ENCODE data around the gene ZNF445.
"Not testable (repeated sequence)": the region's sequence is repeated elsewhere in the genome, so short reads cannot be mapped to it uniquely, and the experiment has no call there.

ZNF445 gene

GRCh38 chr3:44478606-44479094 lies 1.2 kb upstream of the ZNF445 start:
- no peak overlapping the region for H3K4me3 ChIP-seq
- H3K27ac ChIP-seq, result no peak overlapping the region

DNA sequence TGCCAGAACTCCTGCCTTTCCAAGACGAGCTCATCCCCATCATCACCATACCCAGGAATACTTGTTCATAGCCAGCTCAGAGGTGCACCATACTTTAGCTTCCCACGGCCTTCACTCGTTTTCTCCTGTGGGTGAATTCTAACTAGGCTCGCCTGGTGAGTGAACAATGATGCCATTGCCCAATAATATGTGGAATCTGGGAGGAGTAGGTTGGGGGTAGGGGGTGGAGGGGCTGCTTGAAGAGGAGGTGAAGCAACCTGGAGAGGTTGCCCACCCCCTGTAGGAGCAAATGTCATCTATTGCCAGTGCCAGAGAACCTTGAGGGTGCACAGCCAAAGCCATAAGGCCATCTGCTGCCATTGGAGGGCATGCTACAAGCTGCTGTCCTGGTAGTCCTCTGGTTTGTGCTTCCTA lies 592 bp upstream of the ZNF445 start:
- peak overlapping the region in 9 of 21 experiments; percentile 65 to 90 (median 80) for H3K27ac ChIP-seq

DNA sequence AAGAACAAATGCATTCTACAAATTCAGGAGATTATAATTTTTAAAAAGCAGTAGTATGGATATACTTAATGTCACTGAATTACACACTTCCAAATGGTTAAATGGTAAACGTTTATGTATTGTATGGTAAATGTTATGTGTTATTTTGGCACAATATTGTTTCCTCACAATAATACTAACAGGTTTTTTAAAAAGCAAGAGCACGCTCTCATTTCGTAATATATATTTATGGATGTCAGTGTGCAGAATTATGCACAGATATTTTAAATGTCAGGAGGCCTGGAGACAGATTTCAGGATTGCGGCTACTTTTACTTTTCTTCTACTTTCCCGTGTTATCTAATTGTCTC lies 533 bp downstream of the ZNF445 start:
- peak overlapping the region in 19 of 21 experiments; percentile 57 to 91 (median 80) for H3K27ac ChIP-seq
- peak overlapping the region; percentile 64 to 92 (median 75) for H3K4me3 ChIP-seq

More for the DNA sequence above, 592 bp upstream of the ZNF445 start:
- H3K4me3 ChIP-seq, result peak overlapping the region; percentile 64 to 92 (median 75)

DNA sequence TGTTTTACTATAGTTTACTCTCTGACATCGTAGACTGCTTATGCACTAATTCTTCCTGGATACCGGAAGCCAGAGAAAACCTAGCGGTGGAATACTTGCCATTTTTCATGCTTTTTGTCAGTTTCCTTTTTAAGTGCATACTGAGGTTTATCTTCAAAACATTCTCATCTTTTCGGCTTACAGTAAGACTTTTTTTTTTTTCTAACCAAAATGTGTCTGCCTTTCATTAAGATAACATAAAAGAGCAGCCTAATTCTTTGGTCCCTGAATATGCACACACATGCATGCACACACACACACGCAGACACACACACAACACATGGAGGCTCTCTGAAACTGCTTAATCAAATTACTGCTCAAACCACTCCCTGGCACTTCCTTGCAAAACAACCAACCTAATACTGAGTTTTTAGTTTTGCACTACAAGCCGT lies 1.3 kb downstream of the ZNF445 start:
- Histone ChIP-seq H3K27ac (peak overlapping the region in 3 of 21 experiments; percentile 16 to 87 (median 74)), H3K4me3 (peak overlapping the region in 5 of 7 experiments; percentile 64 to 92 (median 80))

- H3K4me3 ChIP-seq, H3K27ac ChIP-seq: not testable (repeated sequence)
Observed at GRCh38 chr3:44474886-44475285, 2.6 kb downstream of the ZNF445 start.

DNA sequence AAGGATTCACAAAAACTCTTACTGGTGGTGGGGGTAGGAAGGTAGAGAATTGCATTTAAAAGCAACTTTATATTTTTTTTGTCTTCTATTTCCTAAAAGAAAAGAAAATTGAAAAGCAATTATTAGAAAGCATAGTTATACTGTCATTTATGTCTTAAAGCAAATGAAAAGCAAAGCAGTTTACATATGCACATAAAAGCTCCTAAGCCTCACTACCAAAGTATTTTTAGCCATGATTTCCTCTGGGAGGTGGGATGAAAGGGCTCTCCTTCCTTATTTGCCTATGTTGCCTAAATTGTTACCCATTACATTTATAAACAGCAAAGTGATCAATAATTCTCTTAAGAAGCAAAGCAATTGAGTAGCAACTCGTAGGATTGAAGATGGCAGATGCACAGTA lies 7.0 kb downstream of the ZNF445 start:
- Histone ChIP-seq H3K4me3 (no peak overlapping the region), H3K27ac (no peak overlapping the region)

DNA sequence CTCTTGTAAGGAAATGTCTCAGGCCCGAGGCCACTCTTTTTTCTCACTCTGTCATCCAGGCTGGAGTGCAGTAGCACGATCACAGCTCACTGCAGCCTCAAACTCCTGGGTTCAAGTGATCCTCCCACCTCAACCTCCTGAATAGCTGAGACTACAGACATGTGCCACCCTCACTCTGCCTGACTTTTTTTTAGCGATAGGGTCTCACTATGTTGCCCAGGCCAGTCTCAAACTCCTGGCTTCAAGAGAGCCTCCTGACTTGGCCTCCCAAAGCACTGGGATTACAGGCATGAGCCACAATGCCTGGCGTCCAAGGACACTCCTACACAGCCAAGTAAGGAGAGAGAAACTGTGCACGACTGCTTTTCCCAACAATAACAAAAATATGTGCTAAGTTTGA lies 7.6 kb downstream of the ZNF445 start:
- H3K27ac ChIP-seq, result no peak overlapping the region
- no peak overlapping the region for H3K4me3 ChIP-seq

DNA sequence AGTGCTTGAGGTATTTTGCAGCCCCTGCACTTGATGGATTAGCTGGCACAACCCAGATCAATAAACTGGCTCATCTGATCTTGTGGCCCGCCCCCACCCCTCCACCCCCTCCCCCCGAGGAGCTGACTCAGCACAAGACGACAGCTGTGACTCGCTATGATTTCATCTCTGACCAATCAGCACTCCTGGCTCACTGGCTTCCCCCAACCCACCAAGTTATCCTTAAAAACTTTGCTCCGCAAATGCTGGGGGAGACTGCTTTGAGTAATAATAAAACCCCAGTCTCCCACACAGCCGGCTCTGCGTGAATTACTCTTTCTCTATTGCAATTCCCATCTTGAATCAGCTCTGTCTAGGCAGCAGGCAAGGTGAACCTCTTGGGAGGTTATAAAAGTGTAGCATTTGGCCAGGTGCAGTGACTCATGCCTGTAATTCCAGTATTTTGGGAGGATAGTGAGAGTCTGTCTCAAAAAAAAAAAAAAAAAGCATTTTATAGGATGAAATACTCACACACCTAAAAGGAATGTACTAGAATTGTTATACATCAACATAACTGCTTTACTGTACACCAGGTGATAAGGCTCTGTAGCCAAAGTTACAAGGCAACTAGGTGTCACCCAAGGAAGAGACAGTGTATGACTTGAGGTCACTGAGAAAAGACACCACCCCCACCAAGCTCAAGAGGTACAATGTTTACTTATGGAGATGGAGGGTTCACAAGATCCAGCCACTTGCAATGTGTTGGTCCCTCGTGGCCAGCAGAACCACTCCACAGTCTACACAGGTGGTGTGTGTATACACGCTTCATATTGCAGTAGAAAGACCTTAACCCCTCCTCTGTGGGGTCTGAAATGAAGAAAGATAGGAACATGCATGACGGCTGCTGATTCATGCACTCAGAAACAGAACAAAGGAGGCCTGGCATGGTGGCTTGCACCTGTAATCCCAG lies 8.6 kb downstream of the ZNF445 start:
- Histone ChIP-seq H3K27ac (no peak overlapping the region), H3K4me3 (no peak overlapping the region)

GRCh38 chr3:44468099-44468537 lies 9.4 kb downstream of the ZNF445 start:
- not testable (repeated sequence) for H3K27ac ChIP-seq, H3K4me3 ChIP-seq

DNA sequence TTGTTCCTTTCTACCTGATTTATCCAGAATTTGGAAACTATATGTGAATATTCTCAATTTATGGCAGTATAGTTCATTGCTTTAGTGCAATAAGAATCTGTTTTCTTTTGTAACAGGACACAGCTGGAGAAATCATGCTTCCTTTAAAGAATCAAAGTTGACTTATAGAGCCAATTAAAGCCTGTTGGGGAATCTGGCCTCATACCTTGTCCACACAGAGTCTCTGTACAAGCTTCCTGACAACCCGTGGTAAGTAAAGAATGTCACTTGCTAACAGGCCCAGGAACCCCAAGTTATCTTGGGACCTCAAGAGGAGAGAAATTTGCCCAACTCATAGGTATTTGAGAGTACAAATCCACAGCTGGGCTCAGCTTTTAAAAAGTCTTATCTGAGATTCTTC lies 10.2 kb downstream of the ZNF445 start:
- H3K4me3 ChIP-seq, result no peak overlapping the region
- no peak overlapping the region for H3K27ac ChIP-seq

- H3K27ac ChIP-seq, H3K4me3 ChIP-seq: not testable (repeated sequence)
Observed at GRCh38 chr3:44464920-44465319, 12.6 kb downstream of the ZNF445 start.

DNA sequence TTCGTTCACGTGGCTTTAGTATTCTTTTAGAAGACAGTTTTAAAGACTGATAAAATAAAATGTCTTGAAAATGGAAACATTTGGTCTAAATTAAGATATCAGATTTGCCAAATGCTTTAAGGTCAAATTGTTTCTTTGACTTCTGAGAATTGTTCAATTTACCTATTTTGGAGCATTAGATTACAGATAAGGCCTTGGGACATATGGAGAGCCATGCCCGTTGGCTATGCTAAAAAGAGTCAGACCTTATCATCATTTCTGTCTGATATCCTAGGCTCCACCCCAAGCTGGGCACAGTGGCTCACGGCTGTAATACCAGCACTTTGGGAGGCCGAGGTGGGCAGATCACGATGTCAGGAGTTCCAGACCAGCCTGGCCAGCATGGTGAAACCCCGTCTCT lies 13.0 kb downstream of the ZNF445 start:
- no peak overlapping the region for H3K27ac ChIP-seq
- H3K4me3 ChIP-seq, result no peak overlapping the region

DNA sequence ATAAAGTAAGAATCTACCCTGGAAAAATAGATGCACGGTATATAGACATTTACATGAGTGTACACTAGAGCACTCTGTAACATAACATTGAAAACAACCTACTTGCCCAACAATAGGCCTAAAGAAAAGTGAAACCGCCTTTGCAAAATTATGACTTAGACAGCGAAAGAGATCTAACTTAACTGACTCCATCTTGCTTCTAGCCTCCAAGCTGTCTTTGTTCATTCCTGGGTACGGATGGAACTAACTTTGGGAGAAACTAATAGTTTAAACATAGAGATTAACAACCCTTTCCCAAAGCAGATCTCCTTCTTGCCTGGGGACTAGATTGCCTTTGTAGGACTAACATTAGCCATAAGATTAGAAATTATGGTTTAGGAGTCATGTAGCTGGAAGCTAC lies 17.4 kb downstream of the ZNF445 start:
- H3K27ac ChIP-seq, H3K4me3 ChIP-seq: not testable (repeated sequence)

DNA sequence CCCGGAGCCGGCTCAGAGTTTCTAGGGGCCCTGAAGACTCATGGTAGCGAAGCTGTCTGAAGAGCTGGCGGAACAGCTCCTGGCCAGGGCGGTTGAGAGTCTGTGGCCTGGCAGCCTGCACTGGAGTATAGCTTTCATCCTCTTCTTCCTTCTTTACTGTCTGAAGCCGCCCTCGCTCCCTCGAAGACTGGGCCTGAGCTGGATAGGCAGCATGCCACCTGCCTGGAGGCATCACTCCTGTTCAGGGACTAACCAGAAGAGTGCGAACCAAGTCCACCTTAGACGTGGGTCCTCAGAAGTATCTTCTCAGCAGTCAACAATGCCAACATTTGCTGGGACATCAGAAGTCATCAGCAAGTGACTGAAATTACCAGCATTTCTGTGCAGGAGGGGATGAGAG lies 22.2 kb downstream of the ZNF445 start:
- Histone ChIP-seq H3K27ac (no peak overlapping the region), H3K4me3 (no peak overlapping the region)

GRCh38 chr3:44454258-44454657 lies 23.2 kb downstream of the ZNF445 start:
- Histone ChIP-seq H3K4me3 (no peak overlapping the region), H3K27ac (no peak overlapping the region)

DNA sequence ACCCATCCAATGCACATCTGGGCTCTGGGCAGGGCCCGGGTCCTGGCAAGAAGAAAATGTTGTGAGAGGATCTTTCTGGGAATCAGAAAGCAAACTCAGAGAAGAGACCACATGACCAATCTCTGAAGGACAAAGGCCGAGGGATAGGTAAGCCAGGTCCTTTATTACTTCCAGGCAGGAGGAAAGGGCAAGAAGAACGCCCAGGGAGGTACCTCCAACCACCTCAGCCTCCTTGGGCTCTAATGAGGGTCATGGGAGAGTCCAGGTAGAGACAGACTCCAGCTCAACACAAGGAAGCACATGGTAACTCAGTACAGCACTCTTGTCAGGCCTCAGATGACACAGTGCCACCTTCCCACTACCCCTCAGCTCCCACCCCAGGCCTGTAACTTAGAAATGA lies 26.0 kb downstream of the ZNF445 start:
- Histone ChIP-seq H3K4me3 (no peak overlapping the region), H3K27ac (no peak overlapping the region)

DNA sequence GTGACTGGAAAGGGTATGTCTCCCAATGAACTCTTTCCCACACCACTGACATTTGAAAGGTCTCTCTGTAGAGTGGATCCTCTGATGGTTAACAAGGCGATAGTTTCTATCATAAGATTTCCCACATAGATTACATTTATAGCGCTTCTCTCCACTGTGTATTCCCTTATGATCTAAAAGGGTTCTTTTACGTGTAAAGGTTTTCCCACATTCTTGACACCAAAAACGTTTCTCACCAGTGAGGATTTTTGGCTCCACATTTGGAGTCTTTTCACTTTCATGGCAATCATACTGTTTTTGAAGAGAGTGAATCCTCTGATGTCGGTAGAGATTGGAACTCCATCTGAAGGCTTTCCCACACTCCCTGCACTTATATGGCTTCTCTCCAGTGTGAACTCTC lies 30.5 kb downstream of the ZNF445 start:
- no peak overlapping the region for H3K27ac ChIP-seq
- H3K4me3 ChIP-seq, result no peak overlapping the region

GRCh38 chr3:44445786-44446185 lies 31.7 kb downstream of the ZNF445 start:
- no peak overlapping the region for H3K4me3 ChIP-seq
- H3K27ac ChIP-seq, result no peak overlapping the region

DNA sequence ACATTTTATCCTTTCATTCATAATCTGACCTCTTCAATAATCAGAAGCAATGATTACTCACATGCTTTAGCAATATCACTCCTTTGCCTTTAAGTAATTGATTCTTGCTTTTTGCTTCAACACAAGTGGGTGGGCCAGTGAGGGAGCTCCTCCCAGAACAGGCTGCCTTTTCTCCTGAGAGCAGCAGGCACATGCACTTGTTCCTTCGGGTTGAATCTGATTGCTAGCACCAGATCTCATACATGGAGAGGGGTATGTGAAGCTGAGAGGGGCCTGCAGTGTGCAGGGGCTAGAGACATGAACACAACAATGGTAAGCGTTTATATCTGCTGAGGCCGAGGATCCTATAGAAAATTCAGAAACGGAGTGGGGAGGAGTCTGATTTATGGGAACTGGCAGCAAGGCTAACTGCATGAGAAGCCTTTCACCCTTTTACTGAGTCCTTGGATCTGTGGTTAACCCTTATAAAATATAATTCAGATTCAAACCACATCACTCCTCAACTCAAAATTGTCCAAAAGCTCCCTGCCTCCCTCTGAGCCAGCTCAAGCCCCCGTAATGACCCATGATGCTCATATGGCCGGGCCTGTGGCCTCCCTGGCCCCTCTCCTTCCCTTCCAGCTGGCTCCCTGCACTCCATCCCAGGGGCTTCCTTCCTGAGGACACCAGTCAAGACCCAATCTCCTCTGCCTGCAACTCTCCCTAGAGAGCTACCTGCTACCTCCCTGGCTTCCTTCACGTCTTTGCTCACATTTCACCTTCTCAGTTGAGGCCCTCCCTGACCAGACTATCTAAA lies 32.4 kb downstream of the ZNF445 start:
- Histone ChIP-seq H3K4me3 (no peak overlapping the region), H3K27ac (no peak overlapping the region)

DNA sequence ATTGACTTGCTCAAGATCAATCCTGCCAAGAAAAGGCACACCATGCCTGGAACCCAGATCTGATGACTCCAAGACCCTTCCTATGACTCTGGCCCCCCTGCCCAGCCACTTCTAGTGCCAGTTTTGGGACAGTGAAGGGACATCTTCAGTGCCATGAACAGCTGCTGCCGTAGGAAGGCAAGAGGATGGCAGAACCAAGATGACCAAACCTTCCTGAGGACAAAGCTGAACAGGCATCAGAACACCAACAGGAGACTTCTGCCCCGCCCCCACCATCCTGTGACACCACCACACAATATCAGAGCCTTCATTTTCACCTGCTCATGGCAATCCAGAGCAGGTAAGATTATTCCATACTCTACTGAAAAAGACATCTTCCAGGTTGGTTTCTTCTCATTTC lies 33.0 kb downstream of the ZNF445 start:
- no peak overlapping the region for H3K27ac ChIP-seq
- no peak overlapping the region for H3K4me3 ChIP-seq
